KMS-11 (cell line): ENCODE measurements around the gene ALDH9A1.

Experiments
- H2AFZ ChIP-seq: fragments of 200-600 bp; sonication (generic); 2 replicates; pipeline ENCODE4 v1.6.1; 2016; ENCODE audit warnings: antibody characterized with exemption, mixed run types, low read depth
- H3K27ac ChIP-seq: fragments of 200-600 bp; sonication (generic); 2 replicates; pipeline ENCODE4 v1.6.1; 2016; ENCODE audit warnings: mild to moderate bottlenecking, mixed run types
- H3K27me3 ChIP-seq: fragments of 200-600 bp; sonication (generic); 2 replicates; pipeline ENCODE4 v1.6.1; 2017; ENCODE audit warnings: mild to moderate bottlenecking, low read depth, mixed run types, moderate library complexity; ENCODE audit not compliant: insufficient read depth
- H3K36me3 ChIP-seq: fragments of 200-600 bp; sonication (generic); 2 replicates; pipeline ENCODE4 v1.6.1; 2017; ENCODE audit warnings: mild to moderate bottlenecking, mixed run types; ENCODE audit not compliant: insufficient read depth
- H3K4me1 ChIP-seq: fragments of 200-600 bp; sonication (generic); 2 replicates; pipeline ENCODE4 v1.6.1; 2016; ENCODE audit warnings: mild to moderate bottlenecking, low read depth, mixed run types; ENCODE audit not compliant: poor library complexity, severe bottlenecking
- H3K4me2 ChIP-seq: fragments of 200-600 bp; sonication (generic); 2 replicates; pipeline ENCODE4 v1.7.0; 2016; ENCODE audit warnings: mild to moderate bottlenecking, mixed run types
- H3K4me3 ChIP-seq: fragments of 200-600 bp; sonication (generic); IDR thresholded peaks from 2 replicates; pipeline ENCODE4 v1.6.1; 2017; ENCODE audit warnings: low read depth, low read length, mixed read lengths; ENCODE audit not compliant: insufficient read depth
- H3K79me2 ChIP-seq: fragments of 200-600 bp; sonication (generic); 2 replicates; pipeline ENCODE4 v1.6.1; 2016; ENCODE audit warnings: low read depth, mixed run types; ENCODE audit not compliant: insufficient read depth
- H3K9ac ChIP-seq: fragments of 200-600 bp; sonication (generic); 2 replicates; pipeline ENCODE4 v1.6.1; 2016; ENCODE audit warnings: mild to moderate bottlenecking, mixed run types
- H4K20me1 ChIP-seq: fragments of 200-600 bp; sonication (generic); 2 replicates; pipeline ENCODE4 v1.6.1; 2016; ENCODE audit warnings: mild to moderate bottlenecking, mixed run types; ENCODE audit not compliant: insufficient read depth
- TF ChIP-seq, protein P1 (sequence below): fragments of 200-600 bp; sonication (generic); conservative IDR thresholded peaks from 2 replicates; pipeline ENCODE4 v1.6.1; 2017; ENCODE audit warnings: low read depth, mild to moderate bottlenecking, antibody characterized with exemption, low read length, moderate library complexity, mixed read lengths

Gene ALDH9A1

DNA sequence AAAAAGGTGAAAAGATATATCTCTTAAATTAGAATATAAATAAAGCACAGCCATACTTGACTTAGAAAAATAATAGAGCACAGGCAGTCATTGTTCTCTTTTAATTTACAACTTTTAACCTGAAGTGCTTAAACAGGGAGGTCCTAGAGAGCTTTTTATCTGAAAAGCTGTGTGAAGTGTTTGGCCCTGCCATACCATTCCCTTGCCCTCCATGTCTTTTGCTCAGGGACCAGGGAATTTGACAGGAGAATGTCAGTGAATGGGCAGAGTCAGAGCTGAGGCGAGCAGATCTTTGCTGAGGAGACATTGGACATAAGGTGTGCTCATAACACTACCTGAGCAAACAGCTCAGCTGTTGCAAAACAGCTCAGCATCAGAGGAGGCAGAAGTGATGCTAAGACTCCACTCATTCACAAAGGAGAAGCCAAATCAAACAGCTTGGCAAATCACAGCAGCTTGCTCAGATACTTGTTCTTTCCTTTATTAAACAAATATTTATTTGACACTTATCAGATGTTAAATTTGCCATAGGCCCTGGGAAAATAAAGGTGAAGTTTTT lies 82.2 kb downstream of the ALDH9A1 start:
- no peaks in the 10 kb centered on the region for H4K20me1 ChIP-seq
- H3K27ac ChIP-seq: no peak overlapping the region
- H3K4me3 ChIP-seq: no peak overlapping the region
- TF ChIP-seq, protein P1, sequence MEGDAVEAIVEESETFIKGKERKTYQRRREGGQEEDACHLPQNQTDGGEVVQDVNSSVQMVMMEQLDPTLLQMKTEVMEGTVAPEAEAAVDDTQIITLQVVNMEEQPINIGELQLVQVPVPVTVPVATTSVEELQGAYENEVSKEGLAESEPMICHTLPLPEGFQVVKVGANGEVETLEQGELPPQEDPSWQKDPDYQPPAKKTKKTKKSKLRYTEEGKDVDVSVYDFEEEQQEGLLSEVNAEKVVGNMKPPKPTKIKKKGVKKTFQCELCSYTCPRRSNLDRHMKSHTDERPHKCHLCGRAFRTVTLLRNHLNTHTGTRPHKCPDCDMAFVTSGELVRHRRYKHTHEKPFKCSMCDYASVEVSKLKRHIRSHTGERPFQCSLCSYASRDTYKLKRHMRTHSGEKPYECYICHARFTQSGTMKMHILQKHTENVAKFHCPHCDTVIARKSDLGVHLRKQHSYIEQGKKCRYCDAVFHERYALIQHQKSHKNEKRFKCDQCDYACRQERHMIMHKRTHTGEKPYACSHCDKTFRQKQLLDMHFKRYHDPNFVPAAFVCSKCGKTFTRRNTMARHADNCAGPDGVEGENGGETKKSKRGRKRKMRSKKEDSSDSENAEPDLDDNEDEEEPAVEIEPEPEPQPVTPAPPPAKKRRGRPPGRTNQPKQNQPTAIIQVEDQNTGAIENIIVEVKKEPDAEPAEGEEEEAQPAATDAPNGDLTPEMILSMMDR: no peak
- no peaks in the 10 kb centered on the region for H3K79me2 ChIP-seq
- H3K9ac ChIP-seq: no peak overlapping the region
- H3K27me3 ChIP-seq: no peaks in the 10 kb centered on the region
- no peak overlapping the region for H3K4me2 ChIP-seq
- H3K36me3 ChIP-seq: no peaks in the 10 kb centered on the region
- no peak overlapping the region for H2AFZ ChIP-seq
- no peaks in the 10 kb centered on the region for H3K4me1 ChIP-seq
